ENCODE data around the gene PGLYRP3.

The PGLYRP3 gene

DNA sequence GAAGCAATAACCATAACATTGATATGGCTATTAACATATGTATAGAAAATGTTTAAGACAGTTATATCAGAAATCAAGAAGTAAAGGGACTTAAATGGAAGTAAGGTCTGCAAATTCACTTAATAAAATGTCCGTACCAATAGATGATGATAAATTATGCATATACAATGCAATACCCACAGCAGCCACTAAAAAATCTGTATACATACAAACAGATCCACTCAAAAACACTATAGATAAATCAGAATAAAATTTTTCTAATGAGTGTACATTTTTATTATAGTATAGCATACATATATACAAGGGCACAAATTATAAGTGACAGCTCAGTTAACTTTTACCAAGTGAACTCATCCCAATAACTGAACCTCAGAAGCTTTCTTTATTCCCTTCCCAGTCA is 47.3 kb downstream of the PGLYRP3 start:
- H3K9me3 ChIP-seq (ENCODE audit: control insufficient read depth, insufficient read depth, low read depth, low read length) = no peaks in the 10 kb centered on the region
- TF ChIP-seq ZNF221 (tag by site-specific recombination; IDR thresholded peaks at IDR 0.05; ENCODE audit: borderline replicate concordance) (no peak), ZNF146 (tag by site-specific recombination; IDR thresholded peaks at IDR 0.05) (no peak), ZNF2 (tag by site-specific recombination; IDR thresholded peaks at IDR 0.05) (no peak), ZNF645 (tag by site-specific recombination; IDR thresholded peaks at IDR 0.05) (no peak), ZNF692 (tag by site-specific recombination; IDR thresholded peaks at IDR 0.05) (no peak), ZNF473 (tag by site-specific recombination; IDR thresholded peaks at IDR 0.05) (no peak), ZNF184 (tag by site-specific recombination; IDR thresholded peaks at IDR 0.05) (no peak), PRDM1 (tag by site-specific recombination; IDR thresholded peaks at IDR 0.05) (no peak), ZBTB48 (tag by site-specific recombination; IDR thresholded peaks at IDR 0.05) (no peak), ZNF555 (tag by site-specific recombination; conservative IDR thresholded peaks at IDR 0.05) (no peak), ZNF239 (tag by site-specific recombination; IDR thresholded peaks at IDR 0.05) (no peak), KLF8 (tag by site-specific recombination; IDR thresholded peaks at IDR 0.05) (no peak), ZBTB26 (tag by site-specific recombination; optimal IDR thresholded peaks at IDR 0.05) (no peak), ZNF510 (tag by site-specific recombination; IDR thresholded peaks at IDR 0.05; ENCODE audit: insufficient replicate concordance) (no peak), OSR2 (tag by site-specific recombination; IDR thresholded peaks at IDR 0.05) (no peak), RBAK (tag by site-specific recombination; IDR thresholded peaks at IDR 0.05) (no peak)
- TF ChIP-seq, protein P1, sequence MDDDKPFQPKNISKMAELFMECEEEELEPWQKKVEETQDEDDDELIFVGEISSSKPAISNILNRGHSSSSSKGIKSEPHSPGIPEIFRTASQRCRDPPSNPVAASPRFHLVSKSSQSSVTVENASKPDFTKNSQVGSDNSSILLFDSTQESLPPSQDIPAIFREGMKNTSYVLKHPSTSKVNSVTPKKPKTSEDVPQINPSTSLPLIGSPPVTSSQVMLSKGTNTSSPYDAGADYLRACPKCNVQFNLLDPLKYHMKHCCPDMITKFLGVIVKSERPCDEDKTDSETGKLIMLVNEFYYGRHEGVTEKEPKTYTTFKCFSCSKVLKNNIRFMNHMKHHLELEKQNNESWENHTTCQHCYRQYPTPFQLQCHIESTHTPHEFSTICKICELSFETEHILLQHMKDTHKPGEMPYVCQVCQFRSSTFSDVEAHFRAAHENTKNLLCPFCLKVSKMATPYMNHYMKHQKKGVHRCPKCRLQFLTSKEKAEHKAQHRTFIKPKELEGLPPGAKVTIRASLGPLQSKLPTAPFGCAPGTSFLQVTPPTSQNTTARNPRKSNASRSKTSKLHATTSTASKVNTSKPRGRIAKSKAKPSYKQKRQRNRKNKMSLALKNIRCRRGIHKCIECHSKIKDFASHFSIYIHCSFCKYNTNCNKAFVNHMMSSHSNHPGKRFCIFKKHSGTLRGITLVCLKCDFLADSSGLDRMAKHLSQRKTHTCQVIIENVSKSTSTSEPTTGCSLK (tag by site-specific recombination; IDR thresholded peaks at IDR 0.05) = no peak
- TF ChIP-seq, protein P2, sequence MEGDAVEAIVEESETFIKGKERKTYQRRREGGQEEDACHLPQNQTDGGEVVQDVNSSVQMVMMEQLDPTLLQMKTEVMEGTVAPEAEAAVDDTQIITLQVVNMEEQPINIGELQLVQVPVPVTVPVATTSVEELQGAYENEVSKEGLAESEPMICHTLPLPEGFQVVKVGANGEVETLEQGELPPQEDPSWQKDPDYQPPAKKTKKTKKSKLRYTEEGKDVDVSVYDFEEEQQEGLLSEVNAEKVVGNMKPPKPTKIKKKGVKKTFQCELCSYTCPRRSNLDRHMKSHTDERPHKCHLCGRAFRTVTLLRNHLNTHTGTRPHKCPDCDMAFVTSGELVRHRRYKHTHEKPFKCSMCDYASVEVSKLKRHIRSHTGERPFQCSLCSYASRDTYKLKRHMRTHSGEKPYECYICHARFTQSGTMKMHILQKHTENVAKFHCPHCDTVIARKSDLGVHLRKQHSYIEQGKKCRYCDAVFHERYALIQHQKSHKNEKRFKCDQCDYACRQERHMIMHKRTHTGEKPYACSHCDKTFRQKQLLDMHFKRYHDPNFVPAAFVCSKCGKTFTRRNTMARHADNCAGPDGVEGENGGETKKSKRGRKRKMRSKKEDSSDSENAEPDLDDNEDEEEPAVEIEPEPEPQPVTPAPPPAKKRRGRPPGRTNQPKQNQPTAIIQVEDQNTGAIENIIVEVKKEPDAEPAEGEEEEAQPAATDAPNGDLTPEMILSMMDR (tag by site-specific recombination; IDR thresholded peaks at IDR 0.05) = no peak
- TF ChIP-seq, protein P3, sequence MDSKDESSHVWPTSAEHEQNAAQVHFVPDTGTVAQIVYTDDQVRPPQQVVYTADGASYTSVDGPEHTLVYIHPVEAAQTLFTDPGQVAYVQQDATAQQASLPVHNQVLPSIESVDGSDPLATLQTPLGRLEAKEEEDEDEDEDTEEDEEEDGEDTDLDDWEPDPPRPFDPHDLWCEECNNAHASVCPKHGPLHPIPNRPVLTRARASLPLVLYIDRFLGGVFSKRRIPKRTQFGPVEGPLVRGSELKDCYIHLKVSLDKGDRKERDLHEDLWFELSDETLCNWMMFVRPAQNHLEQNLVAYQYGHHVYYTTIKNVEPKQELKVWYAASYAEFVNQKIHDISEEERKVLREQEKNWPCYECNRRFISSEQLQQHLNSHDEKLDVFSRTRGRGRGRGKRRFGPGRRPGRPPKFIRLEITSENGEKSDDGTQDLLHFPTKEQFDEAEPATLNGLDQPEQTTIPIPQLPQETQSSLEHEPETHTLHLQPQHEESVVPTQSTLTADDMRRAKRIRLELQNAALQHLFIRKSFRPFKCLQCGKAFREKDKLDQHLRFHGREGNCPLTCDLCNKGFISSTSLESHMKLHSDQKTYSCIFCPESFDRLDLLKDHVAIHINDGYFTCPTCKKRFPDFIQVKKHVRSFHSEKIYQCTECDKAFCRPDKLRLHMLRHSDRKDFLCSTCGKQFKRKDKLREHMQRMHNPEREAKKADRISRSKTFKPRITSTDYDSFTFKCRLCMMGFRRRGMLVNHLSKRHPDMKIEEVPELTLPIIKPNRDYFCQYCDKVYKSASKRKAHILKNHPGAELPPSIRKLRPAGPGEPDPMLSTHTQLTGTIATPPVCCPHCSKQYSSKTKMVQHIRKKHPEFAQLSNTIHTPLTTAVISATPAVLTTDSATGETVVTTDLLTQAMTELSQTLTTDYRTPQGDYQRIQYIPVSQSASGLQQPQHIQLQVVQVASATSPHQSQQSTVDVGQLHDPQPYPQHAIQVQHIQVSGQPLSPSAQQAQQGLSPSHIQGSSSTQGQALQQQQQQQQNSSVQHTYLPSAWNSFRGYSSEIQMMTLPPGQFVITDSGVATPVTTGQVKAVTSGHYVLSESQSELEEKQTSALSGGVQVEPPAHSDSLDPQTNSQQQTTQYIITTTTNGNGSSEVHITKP (tag by site-specific recombination; IDR thresholded peaks at IDR 0.05) = no peak
- H3K4me3 ChIP-seq (ENCODE audit: low read depth, low read length) = no peak overlapping the region
- no peaks in the 10 kb centered on the region for H3K4me1 ChIP-seq (ENCODE audit: control insufficient read depth, insufficient read depth, low read length)
- no peak overlapping the region for H3K27ac ChIP-seq (ENCODE audit: extremely low read depth, low read depth, low read length)
- CTCF ChIA-PET = interaction anchor here (1.1 to 1.5 kb wide), 2 partner anchors 12 to 18 kb away, joined by 3 to 4 read pairs; no protein-coding TSS in a partner anchor
- POLR2A ChIA-PET = no interaction called here
- no peaks in the 10 kb centered on the region for H3K36me3 ChIP-seq (ENCODE audit: control insufficient read depth in 2 of 2, insufficient read depth in 1 of 2, low read length in 2 of 2)

Data from HEK293 (cell line).